NCI-H2227 treated with DMSO at 0.1 percent for 48 hours (cell line): ENCODE measurements around the gene RCOR3.
"Not testable (repeated sequence)": the region's sequence is repeated elsewhere in the genome, so short reads cannot be mapped to it uniquely, and the experiment has no call there.

Source experiments
- DNase-seq: peaks from one replicate; lab custom pipeline; 2025; lab: John Stamatoyannopoulos, UW

Gene RCOR3

DNA sequence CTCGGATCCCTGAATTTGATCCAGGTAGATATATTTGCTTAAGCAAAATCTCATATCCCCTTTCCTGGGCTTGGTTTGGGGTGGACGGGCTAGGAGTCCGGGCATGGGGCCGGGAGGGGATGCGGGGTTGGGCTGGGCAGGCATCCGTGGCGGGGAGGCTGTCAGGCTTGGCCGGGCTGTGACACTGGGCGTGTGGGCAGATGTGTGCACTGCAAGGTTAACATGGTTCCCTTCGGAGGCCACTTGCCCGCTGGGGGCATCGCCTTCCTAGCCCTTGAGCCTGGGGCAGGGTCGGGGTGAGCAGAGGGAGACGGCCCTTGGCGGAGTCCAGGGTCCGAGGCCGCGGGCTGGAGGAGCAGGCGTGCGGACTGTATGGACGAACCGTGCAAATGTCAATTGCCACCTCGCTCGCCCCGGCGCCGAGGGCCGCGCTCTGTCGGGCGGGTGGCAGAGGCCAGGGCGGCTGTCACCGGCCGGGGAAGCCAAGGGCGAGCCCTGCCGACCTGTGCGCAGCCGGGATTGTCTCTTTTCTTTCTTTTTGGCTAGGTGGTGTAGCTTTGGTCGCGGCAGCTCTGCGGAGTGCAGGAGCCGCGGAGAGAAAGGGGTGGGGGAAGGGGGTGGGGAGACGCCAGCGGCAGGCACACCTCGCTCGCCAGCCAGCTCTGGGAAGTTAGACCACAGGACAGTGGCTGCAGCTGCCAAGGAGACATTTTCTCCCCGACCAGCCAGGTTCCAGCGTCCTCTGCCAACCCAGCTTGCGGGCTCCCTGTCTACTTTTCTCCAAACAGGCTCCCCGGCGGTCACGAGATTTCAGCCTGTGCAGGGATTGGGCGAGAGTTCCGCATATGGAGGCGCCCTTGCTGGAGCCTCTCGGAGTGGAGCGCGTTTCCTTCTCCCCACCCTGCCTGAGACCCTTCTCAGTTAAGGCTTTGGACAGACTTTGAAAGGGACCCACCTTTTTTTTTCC lies 1.3 kb downstream of the RCOR3 start:
- DNase-seq, result peak; percentile 77

DNA sequence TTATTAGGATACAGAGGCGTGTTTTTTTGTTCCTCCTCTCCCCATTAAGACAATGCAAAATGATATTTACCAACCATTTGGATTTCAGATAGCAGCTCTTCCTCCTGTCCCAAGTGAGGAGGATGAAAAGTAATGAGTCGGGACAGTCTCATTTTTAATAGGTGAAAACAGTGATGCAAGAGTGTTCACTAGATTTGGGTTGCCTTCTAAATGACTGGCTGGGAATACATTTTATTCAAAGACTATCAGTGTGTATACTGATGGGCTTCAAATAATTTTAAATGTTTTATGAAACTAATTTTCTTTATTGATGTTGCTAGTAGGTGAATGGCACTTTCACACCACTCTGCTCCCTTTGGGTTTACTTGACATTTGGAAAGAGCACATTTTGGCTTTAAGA lies 2.1 kb downstream of the RCOR3 start:
- DNase-seq, result no peak

DNA sequence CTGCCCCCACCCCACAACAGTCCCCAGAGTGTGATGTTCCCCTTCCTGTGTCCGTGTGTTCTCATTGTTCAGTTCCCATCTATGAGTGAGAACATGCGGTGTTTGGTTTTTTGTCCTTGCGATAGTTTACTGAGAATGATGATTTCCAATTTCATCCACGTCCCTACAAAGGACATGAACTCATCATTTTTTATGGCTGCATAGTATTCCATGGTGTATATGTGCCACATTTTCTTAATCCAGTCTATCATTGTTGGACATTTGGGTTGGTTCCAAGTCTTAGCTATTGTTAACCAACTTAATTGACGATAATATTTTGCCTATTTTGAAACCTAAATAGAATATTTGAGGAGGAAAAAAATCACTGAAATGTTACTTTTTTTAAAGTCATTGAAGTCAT lies 3.9 kb downstream of the RCOR3 start:
- DNase-seq, result not testable (repeated sequence)

DNA sequence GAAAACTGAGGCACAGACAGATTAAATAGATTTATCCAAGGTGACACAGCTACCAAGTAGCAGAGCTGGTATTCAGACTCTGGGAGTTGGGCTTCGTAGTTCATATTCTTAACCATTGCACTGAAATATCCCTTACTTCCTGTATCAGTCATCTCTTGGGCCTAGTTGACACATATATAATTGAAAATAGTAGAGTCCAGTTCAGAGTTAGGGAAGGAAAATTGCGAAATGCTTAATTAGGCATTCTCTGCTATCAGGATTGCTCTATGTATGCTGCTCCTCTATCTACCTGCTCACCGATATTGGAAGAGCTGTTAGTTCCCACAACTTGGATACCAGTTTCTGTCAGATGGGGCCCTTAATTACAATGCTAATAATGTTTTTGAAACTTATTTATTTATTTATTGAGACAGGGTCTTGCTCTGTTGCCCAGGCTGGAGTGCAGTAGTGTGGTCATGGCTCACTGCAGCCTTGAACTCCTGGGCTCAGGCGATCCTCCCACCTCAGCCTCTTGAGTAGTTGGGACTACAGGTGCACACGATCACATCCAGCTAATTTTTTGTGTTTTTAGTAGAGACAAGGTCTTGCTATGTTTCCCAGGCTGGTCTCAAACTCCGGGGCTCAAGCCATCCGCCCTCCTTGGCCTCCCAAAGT lies 8.2 kb downstream of the RCOR3 start:
- DNase-seq, result no peak

DNA sequence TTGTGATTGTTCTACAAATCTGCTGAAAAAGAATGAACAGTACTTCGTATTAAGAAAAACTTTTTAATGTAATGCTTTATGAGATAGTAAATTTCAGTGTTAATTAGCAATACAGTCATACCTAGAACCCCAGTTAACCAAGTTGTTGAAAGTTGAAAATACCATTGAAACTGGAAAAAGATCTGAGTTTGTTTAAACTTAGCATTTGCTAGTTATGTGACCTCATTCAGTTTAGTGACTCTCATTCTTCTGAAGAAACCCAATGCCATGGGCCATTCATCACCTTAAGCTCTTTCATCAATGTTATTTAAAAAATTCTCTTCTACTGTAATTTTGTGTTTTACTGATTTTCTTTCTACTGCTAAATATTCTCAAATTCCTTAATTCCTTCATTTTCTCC lies 20.2 kb downstream of the RCOR3 start:
- no peak for DNase-seq

DNA sequence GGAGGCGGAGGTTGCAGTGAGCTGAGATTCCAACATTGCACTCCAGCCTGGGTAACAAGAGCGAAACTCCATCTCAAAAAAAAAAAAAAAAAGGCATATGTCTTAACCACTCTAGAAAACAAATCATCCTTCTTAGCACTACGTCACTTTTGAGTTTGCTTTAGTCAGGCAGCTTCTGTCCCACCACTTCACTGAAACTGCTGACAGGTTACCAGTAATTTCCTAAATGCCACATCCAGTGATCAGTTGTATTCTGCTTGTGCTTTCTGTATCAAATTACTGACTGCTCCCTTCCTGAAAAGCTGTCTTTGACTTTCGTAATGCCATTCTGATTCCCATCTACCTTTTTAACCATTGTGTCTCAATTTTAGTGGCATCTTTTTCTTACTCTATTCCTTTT lies 21.7 kb downstream of the RCOR3 start:
- DNase-seq, result no peak

DNA sequence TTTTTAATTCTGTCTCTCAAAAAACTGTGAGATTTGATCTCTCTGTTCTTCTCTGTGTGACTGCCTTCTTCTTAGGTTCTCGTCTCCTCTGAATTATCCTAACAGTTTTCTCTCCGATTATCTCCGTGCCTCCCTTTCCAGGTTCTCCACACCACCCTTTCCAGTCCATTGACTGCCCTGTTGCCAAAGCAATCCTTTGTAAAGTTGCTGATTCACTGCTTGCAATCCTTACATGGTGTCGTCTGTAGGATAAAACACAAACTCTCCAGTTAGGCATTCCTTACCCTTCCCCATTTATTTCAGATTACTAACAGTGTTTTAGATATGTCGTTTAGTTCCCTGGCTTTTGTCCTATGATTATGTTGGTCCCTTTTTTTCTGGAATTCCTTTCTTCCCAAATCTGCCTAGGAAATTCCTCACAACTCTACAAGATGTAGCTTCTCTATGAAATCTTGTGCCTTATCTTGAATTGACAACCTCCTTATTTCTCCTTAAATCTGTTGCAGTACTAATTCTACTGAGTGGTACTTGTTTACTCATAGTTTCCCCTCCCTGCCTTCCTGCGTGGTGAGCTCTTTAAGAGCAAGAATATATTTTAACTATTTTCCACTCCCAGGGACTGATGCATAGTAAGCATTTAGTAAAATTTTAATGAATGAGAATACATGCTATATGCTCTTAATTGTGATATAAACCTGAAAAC lies 22.3 kb downstream of the RCOR3 start:
- no peak for DNase-seq

DNA sequence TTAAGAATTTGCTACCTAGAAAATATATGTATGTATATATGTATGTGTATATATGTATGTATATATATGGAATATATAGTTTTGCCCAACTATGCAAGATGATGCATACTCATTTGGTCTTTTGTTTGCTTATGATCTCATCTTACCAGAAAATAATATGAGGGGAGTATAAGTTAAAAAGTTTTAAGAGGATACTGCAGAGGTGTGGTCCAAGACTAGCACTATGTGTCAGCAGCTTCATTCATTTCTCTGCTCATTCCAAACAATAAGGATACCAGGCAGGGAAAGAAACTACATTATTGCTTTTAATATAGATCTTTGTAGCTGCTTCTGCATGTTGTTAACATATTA lies 22.8 kb downstream of the RCOR3 start:
- DNase-seq, result no peak

DNA sequence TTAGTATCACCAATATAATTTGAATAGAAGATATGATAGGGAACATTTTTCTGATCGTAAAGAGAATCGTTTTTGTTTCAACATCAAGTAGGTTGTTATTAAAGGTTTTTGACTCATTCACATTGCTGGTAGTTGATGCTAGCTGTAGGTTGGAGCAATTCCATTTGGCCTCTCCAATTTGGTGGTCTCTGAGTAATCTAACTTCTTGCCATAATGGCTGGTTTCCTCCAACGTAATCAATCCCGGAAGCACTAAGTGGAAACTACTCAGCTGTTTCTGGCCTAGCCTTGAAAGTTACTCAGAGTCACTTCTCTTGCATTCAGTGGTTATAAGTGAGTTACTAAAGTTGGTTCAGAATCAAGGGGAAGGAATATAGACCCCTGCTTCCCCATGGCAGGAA lies 26.0 kb downstream of the RCOR3 start:
- DNase-seq, result no peak

DNA sequence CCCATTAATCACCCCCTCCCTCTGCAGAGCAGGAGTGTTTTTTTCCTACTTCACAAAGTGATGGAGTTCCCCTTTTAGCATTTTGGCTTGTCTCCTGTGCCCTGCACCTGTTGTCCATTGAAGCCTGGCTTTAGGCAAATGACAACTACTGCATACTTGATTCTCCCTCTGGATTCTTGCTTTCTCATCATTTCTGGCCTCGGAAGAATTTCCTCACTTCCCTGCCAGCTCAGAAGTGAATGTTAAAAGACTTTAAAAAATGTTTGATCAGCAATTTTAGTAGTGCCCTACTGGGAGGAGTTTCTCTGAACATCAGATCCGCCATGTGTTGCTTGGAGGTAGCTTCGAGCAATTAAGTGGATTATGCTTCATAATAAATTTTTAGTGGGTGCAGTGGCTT lies 28.1 kb downstream of the RCOR3 start:
- DNase-seq, result no peak

DNA sequence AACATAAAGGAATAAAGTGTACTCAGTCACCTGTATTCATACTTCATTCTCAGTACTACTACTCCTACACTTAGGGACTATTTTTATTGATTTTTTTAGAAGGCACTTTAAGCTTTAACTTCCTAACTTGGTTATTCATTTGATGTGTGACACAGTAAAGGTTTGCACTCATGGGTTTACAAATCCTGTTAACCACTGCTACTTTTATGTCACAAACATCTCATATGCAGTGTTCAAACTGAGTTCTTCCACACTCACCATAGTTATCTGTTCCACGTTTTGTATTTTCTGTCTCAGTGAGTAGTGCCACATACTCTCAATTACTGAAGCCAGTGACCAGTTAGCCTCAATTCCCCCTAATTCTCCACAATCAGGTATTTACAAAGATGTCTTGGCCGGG lies 33.2 kb downstream of the RCOR3 start:
- DNase-seq, result no peak

DNA sequence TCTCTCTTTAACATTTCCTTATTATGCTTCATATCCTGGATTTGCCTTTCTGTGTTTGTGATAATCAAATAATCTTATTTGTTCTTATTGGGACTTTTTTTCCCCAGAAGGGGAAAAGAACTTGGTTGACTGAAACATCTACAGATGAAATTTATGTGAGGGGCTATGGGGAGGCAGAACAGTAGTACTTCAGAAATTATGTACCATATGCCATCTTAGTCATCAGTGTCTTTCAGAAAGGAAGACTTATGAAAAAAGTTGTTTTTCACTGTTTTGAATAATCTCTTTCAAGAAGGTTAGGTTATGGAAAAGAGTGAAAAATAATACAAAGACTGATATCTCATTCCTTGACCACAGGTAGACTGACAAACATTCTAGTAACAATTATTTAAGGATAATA lies 37.2 kb downstream of the RCOR3 start:
- no peak for DNase-seq

DNA sequence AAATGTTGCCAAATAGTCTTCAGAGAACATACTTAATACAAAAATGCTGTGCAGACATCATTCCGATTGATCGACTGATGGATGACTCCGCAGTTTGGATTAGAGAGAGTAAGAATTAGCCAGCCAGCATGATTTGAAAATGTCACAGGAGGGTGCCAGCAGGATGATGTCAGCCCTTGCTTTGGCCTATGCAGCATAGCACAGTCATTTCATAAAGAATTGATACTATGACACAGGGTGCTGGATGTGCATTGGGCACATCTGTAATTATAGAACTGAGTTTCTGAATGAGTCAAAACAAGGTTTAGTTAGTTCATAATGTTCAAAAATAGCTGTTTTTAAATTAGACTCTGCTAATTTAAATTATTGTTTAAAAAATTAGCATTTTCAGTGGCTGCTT lies 45.9 kb downstream of the RCOR3 start:
- no peak for DNase-seq

DNA sequence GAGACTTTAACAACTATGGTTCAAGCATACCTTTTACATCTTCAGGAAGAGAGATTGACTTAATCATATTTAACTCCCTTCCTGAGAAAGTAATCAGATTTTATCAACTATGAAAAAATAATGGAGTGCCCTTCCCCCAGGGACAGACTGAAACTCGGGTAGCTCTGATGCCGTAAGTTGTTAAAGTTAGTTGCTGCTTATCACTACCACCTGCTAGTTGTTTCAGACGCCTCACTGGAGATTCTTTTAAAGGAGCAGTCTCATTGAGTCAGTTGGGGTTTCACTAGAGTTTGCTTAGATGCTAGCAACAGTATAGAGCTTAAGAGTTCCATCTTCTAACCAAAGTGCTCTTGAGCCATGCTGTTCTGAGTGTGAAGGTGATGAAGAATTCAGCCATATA lies 50.5 kb downstream of the RCOR3 start:
- DNase-seq, result no peak

DNA sequence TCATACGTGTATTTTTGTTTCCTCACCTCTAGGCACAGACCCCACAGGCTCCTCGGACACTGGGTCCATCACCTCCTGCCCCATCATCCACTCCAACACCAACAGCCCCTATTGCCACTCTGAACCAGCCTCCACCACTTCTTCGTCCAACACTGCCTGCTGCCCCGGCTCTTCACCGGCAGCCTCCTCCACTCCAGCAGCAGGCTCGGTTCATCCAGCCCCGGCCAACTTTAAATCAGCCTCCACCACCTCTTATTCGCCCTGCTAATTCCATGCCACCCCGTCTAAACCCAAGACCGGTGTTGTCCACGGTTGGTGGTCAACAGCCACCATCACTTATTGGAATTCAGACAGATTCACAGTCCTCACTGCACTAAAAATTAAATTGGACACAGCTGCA lies 54.2 kb downstream of the RCOR3 start:
- DNase-seq, result no peak

DNA sequence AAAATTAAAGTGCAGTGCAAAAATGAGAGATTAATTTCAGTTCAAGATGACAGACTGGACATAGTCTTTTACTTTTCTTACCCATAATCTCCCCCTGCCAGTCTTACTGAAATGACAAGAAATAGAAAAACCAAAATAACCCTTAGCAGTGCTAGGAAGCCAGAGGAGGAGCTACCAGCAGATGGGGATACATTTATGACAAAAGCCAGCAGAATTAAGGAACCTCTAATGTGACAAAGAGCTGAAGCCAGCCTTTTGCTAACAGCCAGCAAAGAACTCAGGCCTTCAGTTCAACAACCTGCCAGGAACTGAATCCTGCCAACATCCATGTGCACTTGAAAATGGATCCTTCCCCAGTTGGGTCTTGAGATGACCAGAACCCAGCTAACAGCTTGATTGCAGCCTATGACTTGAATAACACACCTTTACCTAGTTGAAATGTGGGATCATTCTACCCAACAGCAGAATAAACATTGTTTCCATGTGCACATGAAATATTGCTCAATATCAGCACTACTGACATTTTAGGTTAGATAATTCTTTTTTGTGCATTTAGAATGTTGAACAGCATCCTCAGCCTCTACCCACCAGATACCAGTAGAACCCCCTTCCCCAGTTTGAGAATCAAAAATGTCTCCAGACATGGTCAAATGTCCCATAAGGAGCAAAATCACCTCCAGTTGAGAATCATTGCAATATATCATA lies 59.6 kb downstream of the RCOR3 start:
- DNase-seq, result no peak

DNA sequence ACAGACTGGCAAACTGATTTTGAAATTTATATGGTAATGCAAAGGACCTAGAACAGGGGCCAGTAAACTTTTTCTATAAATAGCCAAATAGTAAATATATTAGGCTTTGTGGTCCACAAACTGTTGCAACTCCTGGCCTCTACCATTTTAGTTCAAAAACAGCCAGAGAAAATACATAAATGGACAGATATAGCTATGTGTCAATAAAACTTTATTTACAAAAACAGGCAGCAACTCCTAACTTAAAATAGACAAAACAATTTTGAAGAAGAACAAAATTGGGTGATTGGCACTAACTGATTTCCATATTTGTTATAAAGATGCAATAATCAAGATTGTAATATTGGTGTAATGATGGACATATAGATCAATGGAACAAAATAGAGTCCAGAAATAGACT lies 60.7 kb downstream of the RCOR3 start:
- no peak for DNase-seq

DNA sequence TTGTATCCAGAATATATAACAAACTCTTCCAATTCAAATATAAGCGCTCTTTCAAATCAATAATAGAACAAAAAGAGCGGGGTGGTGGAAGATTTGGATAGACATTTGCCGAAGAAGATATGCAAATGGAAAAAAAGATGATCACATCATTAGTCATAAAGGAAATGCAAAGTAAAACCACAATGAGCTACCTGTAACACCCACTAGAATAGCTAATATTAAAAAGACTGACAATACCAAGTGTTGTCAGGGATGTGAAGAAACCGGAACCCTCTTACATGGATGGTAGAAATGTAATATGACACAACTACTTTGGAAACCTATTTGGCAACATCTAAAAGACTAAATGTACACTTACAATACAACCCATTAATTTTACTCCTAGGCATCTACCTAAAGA lies 61.8 kb downstream of the RCOR3 start:
- no peak for DNase-seq

DNA sequence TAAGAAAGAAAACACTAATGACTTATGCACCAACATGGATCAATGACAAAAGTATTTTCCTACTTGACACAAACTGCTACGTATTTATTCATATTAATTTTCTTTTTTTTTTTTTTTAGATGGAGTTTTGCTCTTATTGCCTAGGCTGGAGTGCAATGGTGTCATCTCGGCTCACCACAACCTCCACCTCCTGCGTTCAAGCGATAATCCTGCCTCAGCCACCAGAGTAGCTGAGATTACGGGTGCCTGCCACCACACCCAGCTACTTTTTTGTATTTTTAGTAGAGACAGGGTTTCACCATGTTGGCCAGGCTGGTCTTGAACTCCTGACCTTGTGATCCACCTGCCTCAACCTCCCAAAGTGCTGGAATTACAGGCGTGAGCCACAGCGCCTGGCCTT lies 62.5 kb downstream of the RCOR3 start:
- not testable (repeated sequence) for DNase-seq

DNA sequence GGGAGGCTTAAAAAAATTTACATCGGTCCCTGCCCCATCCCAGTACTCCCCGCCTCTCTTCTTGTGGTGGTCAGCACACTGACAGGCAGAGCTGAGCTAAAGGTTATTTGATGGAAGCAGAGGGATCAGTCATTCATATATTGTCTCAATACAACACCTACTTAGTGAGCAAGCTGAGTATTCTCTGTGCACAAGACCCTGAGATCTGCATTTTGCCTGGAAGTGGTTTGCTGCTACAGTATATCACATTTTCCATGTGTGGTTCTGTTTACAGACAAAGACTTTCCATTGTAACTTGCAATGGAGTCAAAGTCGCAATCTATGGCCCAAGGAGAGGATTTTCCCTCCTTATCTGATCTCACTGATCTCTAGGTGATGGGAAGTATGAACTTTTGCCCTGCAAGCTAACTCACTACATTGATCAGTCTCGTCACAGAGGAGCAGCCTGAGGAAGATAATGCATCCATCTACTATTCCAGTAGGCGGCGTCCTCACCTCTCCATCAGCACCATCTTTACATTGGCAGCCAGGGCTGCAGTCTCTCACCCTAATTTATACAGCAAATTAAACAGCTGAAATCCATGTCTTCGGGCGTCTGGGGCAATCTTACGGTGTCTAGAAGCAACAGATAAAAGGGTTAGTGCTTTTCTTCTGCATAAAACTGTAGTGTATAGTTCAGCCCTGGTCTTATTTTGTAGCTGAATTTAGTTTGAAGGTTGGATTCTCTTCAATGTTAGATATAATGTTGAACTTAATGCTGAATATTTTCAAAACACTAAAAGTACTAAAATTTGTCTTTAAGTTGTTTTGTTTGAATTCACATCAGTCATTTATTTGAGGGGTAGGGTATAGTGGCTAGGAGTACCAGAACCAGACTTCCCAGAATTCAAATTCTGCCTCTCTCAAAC lies 64.2 kb downstream of the RCOR3 start:
- peak; percentile 85 for DNase-seq
